ENCODE measurements around the gene RAB20.

The RAB20 gene

DNA sequence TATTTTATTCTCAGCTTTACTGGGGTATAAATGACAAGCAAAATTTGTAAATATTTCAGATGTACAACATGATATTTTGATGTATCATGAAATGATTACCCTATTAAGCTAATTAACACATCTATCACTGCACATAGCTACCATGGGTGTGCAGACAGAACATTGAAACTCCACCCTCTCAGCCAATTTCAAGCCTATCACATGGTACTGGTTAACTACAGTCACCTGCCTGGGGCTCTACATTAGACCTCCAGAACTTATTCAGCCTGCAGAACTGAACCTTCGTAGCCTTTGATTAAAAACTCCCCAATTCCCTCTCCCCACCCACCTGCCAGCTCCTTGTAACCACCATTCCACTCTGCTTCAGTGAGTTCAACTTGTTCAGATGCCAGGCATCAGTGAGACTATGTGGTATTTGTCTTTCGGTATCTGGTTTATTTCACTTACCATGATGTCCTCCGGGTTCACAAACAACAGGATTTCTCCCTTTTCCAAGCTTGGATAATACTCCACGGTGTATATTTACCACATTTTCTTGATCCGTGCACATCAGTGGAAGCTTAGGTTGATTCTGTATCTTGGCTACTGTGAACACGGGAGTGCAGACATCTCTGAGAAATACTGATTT lies 19.2 kb downstream of the RAB20 start:
- TF ChIP-seq CEBPB (IDR thresholded peaks at IDR 0.05) (no peak), TCF12 (IDR thresholded peaks at IDR 0.05; ENCODE audit: low read depth) (no peak), YY1 (IDR thresholded peaks at IDR 0.05; ENCODE audit: low read depth) (no peak), TEAD4 (IDR thresholded peaks at IDR 0.05) (no peak), ZBTB7A (IDR thresholded peaks at IDR 0.05; ENCODE audit: low read depth) (no peak), TAF1 (IDR thresholded peaks at IDR 0.05; ENCODE audit: low read depth) (no peak), EGR1 (IDR thresholded peaks at IDR 0.05) (no peak)
- TF ChIP-seq, protein P1, sequence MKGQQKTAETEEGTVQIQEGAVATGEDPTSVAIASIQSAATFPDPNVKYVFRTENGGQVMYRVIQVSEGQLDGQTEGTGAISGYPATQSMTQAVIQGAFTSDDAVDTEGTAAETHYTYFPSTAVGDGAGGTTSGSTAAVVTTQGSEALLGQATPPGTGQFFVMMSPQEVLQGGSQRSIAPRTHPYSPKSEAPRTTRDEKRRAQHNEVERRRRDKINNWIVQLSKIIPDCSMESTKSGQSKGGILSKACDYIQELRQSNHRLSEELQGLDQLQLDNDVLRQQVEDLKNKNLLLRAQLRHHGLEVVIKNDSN (IDR thresholded peaks at IDR 0.05) = no peak
- TF ChIP-seq, protein P2, sequence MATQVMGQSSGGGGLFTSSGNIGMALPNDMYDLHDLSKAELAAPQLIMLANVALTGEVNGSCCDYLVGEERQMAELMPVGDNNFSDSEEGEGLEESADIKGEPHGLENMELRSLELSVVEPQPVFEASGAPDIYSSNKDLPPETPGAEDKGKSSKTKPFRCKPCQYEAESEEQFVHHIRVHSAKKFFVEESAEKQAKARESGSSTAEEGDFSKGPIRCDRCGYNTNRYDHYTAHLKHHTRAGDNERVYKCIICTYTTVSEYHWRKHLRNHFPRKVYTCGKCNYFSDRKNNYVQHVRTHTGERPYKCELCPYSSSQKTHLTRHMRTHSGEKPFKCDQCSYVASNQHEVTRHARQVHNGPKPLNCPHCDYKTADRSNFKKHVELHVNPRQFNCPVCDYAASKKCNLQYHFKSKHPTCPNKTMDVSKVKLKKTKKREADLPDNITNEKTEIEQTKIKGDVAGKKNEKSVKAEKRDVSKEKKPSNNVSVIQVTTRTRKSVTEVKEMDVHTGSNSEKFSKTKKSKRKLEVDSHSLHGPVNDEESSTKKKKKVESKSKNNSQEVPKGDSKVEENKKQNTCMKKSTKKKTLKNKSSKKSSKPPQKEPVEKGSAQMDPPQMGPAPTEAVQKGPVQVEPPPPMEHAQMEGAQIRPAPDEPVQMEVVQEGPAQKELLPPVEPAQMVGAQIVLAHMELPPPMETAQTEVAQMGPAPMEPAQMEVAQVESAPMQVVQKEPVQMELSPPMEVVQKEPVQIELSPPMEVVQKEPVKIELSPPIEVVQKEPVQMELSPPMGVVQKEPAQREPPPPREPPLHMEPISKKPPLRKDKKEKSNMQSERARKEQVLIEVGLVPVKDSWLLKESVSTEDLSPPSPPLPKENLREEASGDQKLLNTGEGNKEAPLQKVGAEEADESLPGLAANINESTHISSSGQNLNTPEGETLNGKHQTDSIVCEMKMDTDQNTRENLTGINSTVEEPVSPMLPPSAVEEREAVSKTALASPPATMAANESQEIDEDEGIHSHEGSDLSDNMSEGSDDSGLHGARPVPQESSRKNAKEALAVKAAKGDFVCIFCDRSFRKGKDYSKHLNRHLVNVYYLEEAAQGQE (IDR thresholded peaks at IDR 0.05; ENCODE audit: low read depth) = no peak

- TF ChIP-seq CEBPB (IDR thresholded peaks at IDR 0.05) = no peak
- TF ChIP-seq TCF12 (IDR thresholded peaks at IDR 0.05; ENCODE audit: low read depth) = no peak
- TF ChIP-seq CREB1 (IDR thresholded peaks at IDR 0.05; ENCODE audit: low read depth) = no peak
- TF ChIP-seq NFIC (IDR thresholded peaks at IDR 0.05) = no peak
- no peak for TF ChIP-seq EGR1 (IDR thresholded peaks at IDR 0.05)
- no peak for TF ChIP-seq TEAD4 (IDR thresholded peaks at IDR 0.05)
These were observed 20.0 kb downstream of the RAB20 start for GRCh38 chr13:110541526-110541920.

DNA sequence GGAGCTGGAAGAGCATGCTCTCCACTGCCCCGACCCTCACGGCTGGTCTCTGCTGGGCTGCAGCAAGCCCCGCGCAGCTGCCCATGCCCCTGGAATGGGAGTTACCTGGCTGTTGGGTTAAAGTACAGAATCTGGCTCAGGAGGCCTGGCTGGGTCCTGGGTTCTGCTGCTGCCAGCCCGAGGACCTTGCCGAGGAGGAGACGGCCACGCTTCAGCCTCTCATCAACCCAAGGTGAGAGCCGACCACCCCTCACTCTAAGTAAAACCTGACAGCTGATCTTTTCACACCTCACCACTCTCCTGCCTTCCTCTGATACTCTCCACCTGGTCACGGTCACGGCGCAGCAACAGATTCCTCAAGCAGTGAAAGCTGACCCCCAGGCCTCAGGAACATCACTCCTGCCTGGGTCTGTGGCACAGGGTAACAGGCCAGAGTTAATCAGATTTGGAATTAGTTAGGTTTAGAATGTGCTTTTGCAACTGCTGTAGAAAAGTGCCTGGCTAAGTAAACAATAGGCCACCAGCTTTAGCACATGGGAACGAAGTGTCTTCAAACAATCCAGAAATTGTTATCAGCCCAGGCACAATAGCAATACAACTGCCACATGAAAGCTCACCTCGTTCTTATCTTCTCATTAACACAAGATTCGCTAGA lies 20.5 kb downstream of the RAB20 start:
- TF ChIP-seq ZBTB7A (IDR thresholded peaks at IDR 0.05; ENCODE audit: low read depth) = no peak
- no peak for TF ChIP-seq RAD21 (IDR thresholded peaks at IDR 0.05; ENCODE audit: low read depth)
- no peak for TF ChIP-seq YY1 (IDR thresholded peaks at IDR 0.05; ENCODE audit: low read depth)
- TF ChIP-seq, protein P1 (IDR thresholded peaks at IDR 0.05) = no peak
- no peak for TF ChIP-seq TCF12 (IDR thresholded peaks at IDR 0.05; ENCODE audit: low read depth)

DNA sequence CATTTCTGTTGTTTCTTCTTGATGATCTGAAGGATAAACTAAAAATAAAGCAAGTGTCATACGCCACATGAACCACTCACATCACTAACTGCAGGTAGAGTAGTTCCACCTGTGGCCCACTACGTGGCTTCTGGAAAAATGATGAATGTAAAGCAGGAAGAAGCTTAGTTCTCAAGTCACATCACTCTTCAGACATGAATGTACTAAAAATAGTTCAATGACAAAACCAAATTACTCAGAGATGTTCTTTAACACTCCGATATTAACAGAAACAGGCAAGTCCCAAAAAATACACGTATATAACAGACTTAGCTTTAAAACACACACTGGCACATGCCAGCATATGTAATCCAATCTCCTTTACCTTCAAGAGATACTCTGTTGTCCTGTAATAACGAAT lies 21.6 kb downstream of the RAB20 start:
- TF ChIP-seq CEBPB (IDR thresholded peaks at IDR 0.05) = no peak
- TF ChIP-seq, protein P1 (IDR thresholded peaks at IDR 0.05) = no peak
- TF ChIP-seq, protein P2 (IDR thresholded peaks at IDR 0.05; ENCODE audit: low read depth) = no peak

- TF ChIP-seq TAF1 (IDR thresholded peaks at IDR 0.05; ENCODE audit: low read depth) (no peak), MAX (IDR thresholded peaks at IDR 0.05) (no peak), NFIC (IDR thresholded peaks at IDR 0.05) (no peak)
- TF ChIP-seq, protein P1 (IDR thresholded peaks at IDR 0.05) = no peak
These were observed 22.9 kb downstream of the RAB20 start for GRCh38 chr13:110538632-110539031.

GRCh38 chr13:110536006-110536693 lies 25.4 kb downstream of the RAB20 start:
- TF ChIP-seq, protein P2 (IDR thresholded peaks at IDR 0.05; ENCODE audit: low read depth) = no peak
- TF ChIP-seq CEBPB (IDR thresholded peaks at IDR 0.05) (no peak), RAD21 (IDR thresholded peaks at IDR 0.05; ENCODE audit: low read depth) (no peak), EGR1 (IDR thresholded peaks at IDR 0.05) (no peak), CREB1 (IDR thresholded peaks at IDR 0.05; ENCODE audit: low read depth) (no peak), TEAD4 (IDR thresholded peaks at IDR 0.05) (no peak), ZBTB7A (IDR thresholded peaks at IDR 0.05; ENCODE audit: low read depth) (no peak), EP300 (IDR thresholded peaks at IDR 0.05; ENCODE audit: borderline replicate concordance) (no peak), NFIC (IDR thresholded peaks at IDR 0.05) (no peak), FOXM1 (IDR thresholded peaks at IDR 0.05; ENCODE audit: borderline replicate concordance, low read depth) (no peak), YY1 (IDR thresholded peaks at IDR 0.05; ENCODE audit: low read depth) (no peak), TAF1 (IDR thresholded peaks at IDR 0.05; ENCODE audit: low read depth) (no peak), MAX (IDR thresholded peaks at IDR 0.05) (no peak), TCF12 (IDR thresholded peaks at IDR 0.05; ENCODE audit: low read depth) (no peak)
- TF ChIP-seq, protein P1 (IDR thresholded peaks at IDR 0.05) = no peak

Measured in Ishikawa (cell line).